A673 (cell line): ENCODE measurements around the gene SUSD1.

Experiments used
- EZH2 ChIP-seq: fragments of 200-600 bp; sonication (generic); IDR thresholded peaks from 2 replicates; pipeline ENCODE4 v1.6.1; 2017; ENCODE audit warnings: borderline replicate concordance, low read depth, mild to moderate bottlenecking, mixed read lengths, antibody characterized with exemption, low read length; ENCODE audit not compliant: poor library complexity, severe bottlenecking
- TF ChIP-seq, protein P1 (sequence below): fragments of 300-800, 200-600 bp; sonication (generic); conservative IDR thresholded peaks from 2 replicates; pipeline ENCODE4 v1.5.1; 2017; ENCODE audit warnings: low read depth, mild to moderate bottlenecking, antibody characterized with exemption, low read length, moderate library complexity, mixed read lengths

DNA sequence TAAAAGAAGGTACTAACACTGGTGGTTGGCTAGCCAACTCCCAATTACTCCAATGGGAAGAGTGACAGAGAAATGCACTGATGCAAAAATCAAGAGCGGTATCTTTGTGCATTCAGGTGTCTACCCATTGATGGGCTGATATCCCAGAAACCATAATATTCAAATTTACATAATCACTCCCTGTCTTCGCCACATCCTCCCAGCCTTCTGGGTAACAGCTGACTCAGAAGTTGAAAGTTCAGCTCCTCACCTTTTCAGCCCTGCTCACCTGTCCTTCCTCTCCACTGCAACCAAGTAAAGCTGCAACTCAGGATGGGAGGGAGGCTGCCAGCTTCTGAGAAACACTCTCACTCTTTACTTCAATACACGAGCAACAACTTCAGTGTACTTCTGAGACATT, 6.9 kb downstream of the SUSD1 start:
- TF ChIP-seq, protein P1, sequence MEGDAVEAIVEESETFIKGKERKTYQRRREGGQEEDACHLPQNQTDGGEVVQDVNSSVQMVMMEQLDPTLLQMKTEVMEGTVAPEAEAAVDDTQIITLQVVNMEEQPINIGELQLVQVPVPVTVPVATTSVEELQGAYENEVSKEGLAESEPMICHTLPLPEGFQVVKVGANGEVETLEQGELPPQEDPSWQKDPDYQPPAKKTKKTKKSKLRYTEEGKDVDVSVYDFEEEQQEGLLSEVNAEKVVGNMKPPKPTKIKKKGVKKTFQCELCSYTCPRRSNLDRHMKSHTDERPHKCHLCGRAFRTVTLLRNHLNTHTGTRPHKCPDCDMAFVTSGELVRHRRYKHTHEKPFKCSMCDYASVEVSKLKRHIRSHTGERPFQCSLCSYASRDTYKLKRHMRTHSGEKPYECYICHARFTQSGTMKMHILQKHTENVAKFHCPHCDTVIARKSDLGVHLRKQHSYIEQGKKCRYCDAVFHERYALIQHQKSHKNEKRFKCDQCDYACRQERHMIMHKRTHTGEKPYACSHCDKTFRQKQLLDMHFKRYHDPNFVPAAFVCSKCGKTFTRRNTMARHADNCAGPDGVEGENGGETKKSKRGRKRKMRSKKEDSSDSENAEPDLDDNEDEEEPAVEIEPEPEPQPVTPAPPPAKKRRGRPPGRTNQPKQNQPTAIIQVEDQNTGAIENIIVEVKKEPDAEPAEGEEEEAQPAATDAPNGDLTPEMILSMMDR: no peak
- TF ChIP-seq EZH2: no peak
